Caco-2 (cell line): Measurements from ENCODE around the gene ARMH3. TPM values are rescaled to one million over a fixed set of nuclear protein-coding genes. Genes with fewer than 3 reads are reported as not detected.
A peak's percentile ranks its signal among the peaks of the same experiment; 100 is the strongest.

ENCODE experiments used
- Bru-seq: library from RNA; stranded (reverse); fragments of 400-500 nt; gene quantifications from one replicate; lab custom pipeline; 2021; lab: Mats Ljungman, UMichigan
- BruChase-seq, 2 experiments: library from RNA; stranded (reverse); fragments of 400-500 nt; gene quantifications; one replicate each; lab custom pipeline; 2021; lab: Mats Ljungman, UMichigan
- BruUV-seq: library from RNA; stranded (reverse); fragments of 400-500 nt; replicated peaks from 2 replicates; lab custom pipeline; 2021; lab: Mats Ljungman, UMichigan
- CTCF ChIA-PET: fragments of 300-600 bp; sonication (Branson Sonifier 250); formaldehyde crosslinking; loops from one replicate; lab custom pipeline; 2022; ENCODE audit warnings: antibody characterized with exemption; lab: Charles Lee
- POLR2A ChIA-PET: fragments of 300-600 bp; sonication (Branson Sonifier 250); formaldehyde crosslinking; loops from one replicate; lab custom pipeline; 2022; ENCODE audit warnings: antibody characterized with exemption; lab: Charles Lee
- DNase-seq, 2 experiments: peaks; one replicate each; pipeline versions ENCODE4 v3.0.0 to v3.0.0-alpha.2; 2020 to 2022
- H3K27me3 ChIP-seq: replicated peaks from 2 replicates; pipeline ENCODE4 v1.6.0; 2011; ENCODE audit warnings: low read length; ENCODE audit not compliant: control insufficient read depth, insufficient read depth
- H3K36me3 ChIP-seq: 2 replicates; pipeline ENCODE4 v1.5.1; 2011; ENCODE audit warnings: low read length; ENCODE audit not compliant: control insufficient read depth, insufficient read depth
- H3K4me1 ChIP-seq: fragments of 250-450 bp; sonication (Bioruptor Pico); 2 replicates; pipeline ENCODE4 v1.5.1; 2020; ENCODE audit warnings: mild to moderate bottlenecking
- H3K4me3 ChIP-seq: 2 replicates; pipeline ENCODE4 v1.5.1; 2011; ENCODE audit warnings: low read depth, mild to moderate bottlenecking, control low read depth, low read length
- H3K9me3 ChIP-seq: fragments of 250-450 bp; sonication (Bioruptor Pico); 2 replicates; pipeline ENCODE4 v1.5.1; 2020; ENCODE audit warnings: mild to moderate bottlenecking, moderate library complexity
- H3K27ac Mint-ChIP-seq: one replicate; pipeline ENCODE4 v1.8.0; 2022; ENCODE audit warnings: mixed read lengths; ENCODE audit not compliant: unreplicated experiment
- H3K27me3 Mint-ChIP-seq: one replicate; pipeline ENCODE4 v1.8.0; 2022; ENCODE audit warnings: mixed read lengths; ENCODE audit not compliant: insufficient read depth, unreplicated experiment
- H3K36me3 Mint-ChIP-seq: one replicate; pipeline ENCODE4 v1.8.0; 2022; ENCODE audit warnings: mild to moderate bottlenecking, mixed read lengths; ENCODE audit not compliant: insufficient read depth, unreplicated experiment
- H3K4me1 Mint-ChIP-seq: one replicate; pipeline ENCODE4 v1.8.0; 2022; ENCODE audit warnings: low read depth, mixed read lengths; ENCODE audit not compliant: unreplicated experiment
- H3K4me3 Mint-ChIP-seq: one replicate; pipeline ENCODE4 v1.8.0; 2022; ENCODE audit warnings: mild to moderate bottlenecking, moderate library complexity, mixed read lengths; ENCODE audit not compliant: unreplicated experiment
- H3K9me3 Mint-ChIP-seq: one replicate; pipeline ENCODE4 v1.8.0; 2022; ENCODE audit warnings: mixed read lengths; ENCODE audit not compliant: unreplicated experiment
- CTCF ChIP-seq, 2 experiments: fragments of 200-600 bp in 1 of 2; IDR thresholded peaks; 1 replicate in 1 of 2; 2 replicates in 1 of 2; pipeline versions ENCODE4 v1.5.1 to v1.8.0; 2011 to 2022; ENCODE audit warnings: antibody characterized with exemption in 1 of 2, control low read depth in 1 of 2, inconsistent platforms in 1 of 2, low read depth in 1 of 2, low read length in 1 of 2, mild to moderate bottlenecking in 1 of 2, moderate library complexity in 1 of 2; ENCODE audit not compliant: insufficient read depth in 1 of 2, severe bottlenecking in 1 of 2, unreplicated experiment in 1 of 2
- intact Hi-C: fragments of 100-400 bp; cut with micrococcal nuclease; formaldehyde crosslinking; loops from one replicate; pipeline ENCODE4 v1.10.0; 2022; ENCODE audit not compliant: unreplicated experiment
- long read RNA-seq: library from polyadenylated mRNA; stranded (forward); transcript quantifications from one replicate; pipeline ENCODE4 v2.0.0, GENCODE V29; 2022
- total RNA-seq: library from RNA; stranded (reverse); gene quantifications from 2 replicates; pipeline ENCODE4 v1.2.3, GENCODE V29; 2022

The ARMH3 gene, protein sequence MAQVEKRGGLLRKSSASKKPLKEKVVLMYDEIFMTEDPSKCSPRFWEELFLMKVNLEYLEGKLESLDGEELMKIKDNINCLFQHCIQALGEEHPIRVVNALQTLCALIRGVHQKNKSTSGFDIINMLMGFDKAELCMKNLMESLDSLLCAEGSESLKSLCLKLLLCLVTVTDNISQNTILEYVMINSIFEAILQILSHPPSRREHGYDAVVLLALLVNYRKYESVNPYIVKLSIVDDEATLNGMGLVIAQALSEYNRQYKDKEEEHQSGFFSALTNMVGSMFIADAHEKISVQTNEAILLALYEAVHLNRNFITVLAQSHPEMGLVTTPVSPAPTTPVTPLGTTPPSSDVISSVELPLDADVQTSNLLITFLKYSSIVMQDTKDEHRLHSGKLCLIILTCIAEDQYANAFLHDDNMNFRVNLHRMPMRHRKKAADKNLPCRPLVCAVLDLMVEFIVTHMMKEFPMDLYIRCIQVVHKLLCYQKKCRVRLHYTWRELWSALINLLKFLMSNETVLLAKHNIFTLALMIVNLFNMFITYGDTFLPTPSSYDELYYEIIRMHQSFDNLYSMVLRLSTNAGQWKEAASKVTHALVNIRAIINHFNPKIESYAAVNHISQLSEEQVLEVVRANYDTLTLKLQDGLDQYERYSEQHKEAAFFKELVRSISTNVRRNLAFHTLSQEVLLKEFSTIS
- total RNA-seq: 17.4 and 20.0 TPM in 2 replicates
- percentile 74 among the genes with signal in this experiment for Bru-seq, nascent RNA
- percentile 69 among the genes with signal in this experiment for BruChase-seq, experiment 1, labeled RNA remaining after a 2-hour chase
- BruChase-seq, experiment 2, labeled RNA remaining after a 6-hour chase: percentile 69 among the genes with signal in this experiment
- long read RNA-seq, full-length matches to known transcripts: 4 of 20 reads
- long read RNA-seq, partial matches to known transcripts: 1 of 20 reads
- long read RNA-seq, other reads (novel, unspliced or antisense): 15 of 20 reads

- Histone ChIP-seq H3K27me3 (no peaks in the 10 kb centered on the region), H3K36me3 (no peaks in the 10 kb centered on the region), H3K9me3 (no peaks in the 10 kb centered on the region), H3K4me1 (peaks cover 4% of the 10 kb centered on the region; the same call in 1 of the 2 replicates), H3K4me3 (peak within 1 kb of the TSS; percentile 81)
- no peak for TF ChIP-seq CTCF (IDR thresholded peaks at IDR 0.05; ENCODE audit: insufficient read depth in 1 of 2, low read depth in 1 of 2, low read length in 1 of 2, severe bottlenecking in 1 of 2, unreplicated experiment in 1 of 2)
- DNase-seq: peak; percentile 96 to 97
- Mint-ChIP-seq H3K27ac (peak within 1 kb of the TSS; percentile 98), H3K4me1 (peaks cover 7% of the 10 kb centered on the region), H3K27me3 (no peaks in the 10 kb centered on the region), H3K4me3 (peak within 1 kb of the TSS; percentile 93), H3K9me3 (no peaks in the 10 kb centered on the region), H3K36me3 (peaks cover 10% of the 10 kb centered on the region)
- CTCF ChIA-PET: interaction anchor here (0.5 to 1.7 kb wide), 4 partner anchors 8 to 58 kb away, joined by 3 to 9 read pairs (median 6); no protein-coding TSS in a partner anchor
- intact Hi-C loops: loop anchor here (1.0 kb wide), 1 partner anchor 9 kb away; the partner anchor contains the start of gene HPS6
- BruUV-seq: TSS peak; percentile 39
- POLR2A ChIA-PET: interaction anchor here (0.5 to 1.4 kb wide), 5 partner anchors 9 to 1340 kb away, joined by 3 to 8 read pairs (median 3); partner anchors contain the start of genes ATP5MK and OGA
These were observed at the start of gene ARMH3 for GRCh38 chr10:102055647-102056419. ARMH3 (minus strand) TSS chr10:102056173; CDS start chr10:102040114, 16,059 bp downstream.

DNA sequence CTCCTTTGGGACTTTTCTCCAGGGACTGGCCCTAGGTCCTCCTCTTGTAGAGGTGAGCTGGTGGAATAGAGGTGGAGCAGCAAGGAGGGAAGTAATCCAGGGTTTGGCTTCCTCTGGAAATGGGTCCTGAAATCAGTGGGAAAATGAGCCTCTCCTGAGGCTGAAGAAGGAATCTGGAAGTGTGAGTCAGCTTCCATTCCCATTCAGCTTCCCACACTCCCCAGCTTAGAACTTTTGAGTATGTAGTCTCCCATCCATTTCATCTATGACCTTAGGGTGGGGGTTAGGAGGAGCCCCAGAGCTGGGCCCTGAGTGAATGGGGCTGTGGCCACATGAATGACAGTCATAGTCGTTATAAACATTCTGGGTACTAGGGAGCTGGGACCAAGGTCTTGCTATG, 46.4 kb upstream of the ARMH3 start:
- intact Hi-C loops: no loop called here
- no peaks in the 10 kb centered on the region for H3K27me3 ChIP-seq
- no peaks in the 10 kb centered on the region for H3K4me1 ChIP-seq
- no peak overlapping the region for H3K4me3 Mint-ChIP-seq
- no peak for DNase-seq
- ChIA-PET CTCF (interaction anchor here (0.7 kb wide), 1 partner anchor 10 kb away, joined by 3 read pairs; no protein-coding TSS in a partner anchor), POLR2A (interaction anchor here (2.0 kb wide), 1 partner anchor 13 kb away, joined by 7 read pairs; no protein-coding TSS in a partner anchor)
- no peaks in the 10 kb centered on the region for H3K9me3 ChIP-seq
- H3K27me3 Mint-ChIP-seq: no peaks in the 10 kb centered on the region
- H3K36me3 ChIP-seq: peaks cover 1% of the 10 kb centered on the region; the same call in 1 of the 2 replicates
- H3K9me3 Mint-ChIP-seq: no peaks in the 10 kb centered on the region
- no peak for TF ChIP-seq CTCF (IDR thresholded peaks at IDR 0.05; ENCODE audit: insufficient read depth in 1 of 2, low read depth in 1 of 2, low read length in 1 of 2, severe bottlenecking in 1 of 2, unreplicated experiment in 1 of 2)
- H3K27ac Mint-ChIP-seq: no peak overlapping the region
- BruUV-seq: no TSS peak
- H3K4me3 ChIP-seq: no peak overlapping the region
- H3K4me1 Mint-ChIP-seq: no peaks in the 10 kb centered on the region
- H3K36me3 Mint-ChIP-seq: no peaks in the 10 kb centered on the region
